RWPE1 (cell line): ENCODE results near the gene CHKA.

Experiments used
- CTCF ChIA-PET: fragments of 350-600 bp; sonication (Branson Sonifier 250); formaldehyde crosslinking; extraction: SDS; loops from one replicate; lab custom pipeline; 2021; lab: Yijun Ruan, JAX
- POLR2A ChIA-PET: fragments of 400-600 bp; formaldehyde crosslinking; extraction: SDS; loops from one replicate; lab custom pipeline; 2020; ENCODE audit warnings: antibody characterized with exemption; ENCODE audit not compliant: low non-redundant PET; lab: Yijun Ruan, JAX
- DNase-seq: peaks from one replicate; pipeline ENCODE4 v3.0.0; 2012; ENCODE audit warnings: low spot score
- H3K27ac ChIP-seq: fragments of 450-650 bp; 2 replicates; pipeline ENCODE4 v1.5.1; 2017
- CTCF ChIP-seq: fragments of 450-650 bp; conservative IDR thresholded peaks from 2 replicates; pipeline ENCODE4 v1.5.1; 2017; ENCODE audit warnings: low read depth, mild to moderate bottlenecking

CHKA gene

GRCh38 chr11:68164437-68164836, 43.2 kb upstream of the CHKA start:
- no peak overlapping the region for H3K27ac ChIP-seq
- peak; percentile 58 for DNase-seq
- no peak for TF ChIP-seq CTCF
- ChIA-PET CTCF (no interaction called here), POLR2A (no interaction called here)

- H3K27ac ChIP-seq = no peak overlapping the region
- no peak for TF ChIP-seq CTCF
- DNase-seq = no peak
- ChIA-PET POLR2A (no interaction called here), CTCF (interaction anchor here (0.7 kb wide), 1 partner anchor 66 kb away, joined by 3 read pairs; no protein-coding TSS in a partner anchor)
Measured at GRCh38 chr11:68163691-68164090, 42.5 kb upstream of the CHKA start.

GRCh38 chr11:68160100-68160695, 39.0 kb upstream of the CHKA start:
- POLR2A ChIA-PET = no interaction called here
- no peak for TF ChIP-seq CTCF
- H3K27ac ChIP-seq = no peak overlapping the region
- CTCF ChIA-PET = interaction anchor here (1.4 kb wide), 1 partner anchor 49 kb away, joined by 3 read pairs; no protein-coding TSS in a partner anchor
- no peak for DNase-seq

GRCh38 chr11:68159665-68160064, 38.5 kb upstream of the CHKA start:
- ChIA-PET POLR2A (no interaction called here), CTCF (interaction anchor here (1.4 kb wide), 1 partner anchor 49 kb away, joined by 3 read pairs; no protein-coding TSS in a partner anchor)

GRCh38 chr11:68159161-68159560, 38.0 kb upstream of the CHKA start:
- POLR2A ChIA-PET = no interaction called here
- CTCF ChIA-PET = no interaction called here
- no peak for TF ChIP-seq CTCF

More at GRCh38 chr11:68159665-68160064, 38.5 kb upstream of the CHKA start:
- no peak for TF ChIP-seq CTCF
- H3K27ac ChIP-seq = no peak overlapping the region
- no peak for DNase-seq

GRCh38 chr11:68158580-68158979, 37.4 kb upstream of the CHKA start:
- CTCF ChIA-PET = no interaction called here
- H3K27ac ChIP-seq = no peak overlapping the region
- no peak for DNase-seq
- no peak for TF ChIP-seq CTCF
- POLR2A ChIA-PET = no interaction called here

More at GRCh38 chr11:68159161-68159560, 38.0 kb upstream of the CHKA start:
- no peak overlapping the region for H3K27ac ChIP-seq
- no peak for DNase-seq
